HepG2 (cell line): ENCODE results near the gene GLDC. TPM values are rescaled to one million over a fixed set of nuclear protein-coding genes. Genes with fewer than 3 reads are reported as not detected.

Experiments used
- ATAC-seq: fragments of 200-7000 bp; cut with Tn5 transposase; 3 replicates; pipeline ENCODE4 v1.9.1; 2020; ENCODE audit warnings: mild to moderate bottlenecking, moderate library complexity
- BruUV-seq: library from RNA; stranded (reverse); fragments of 400-500 nt; replicated peaks from 2 replicates; lab custom pipeline; 2021; lab: Mats Ljungman, UMichigan
- CTCF ChIA-PET: fragments of 300-600 bp; formaldehyde crosslinking; extraction: SDS; loops from one replicate; lab custom pipeline; 2021; ENCODE audit warnings: low total read pairs, inconsistent platforms, low intra/inter-chr PET ratio; lab: Yijun Ruan, JAX
- POLR2A ChIA-PET: fragments of 350-600 bp; sonication (Branson Sonifier 250); formaldehyde crosslinking; loops from one replicate; lab custom pipeline; 2020; ENCODE audit warnings: antibody characterized with exemption, inconsistent platforms; lab: Yijun Ruan, JAX
- DNase-seq: peaks from one replicate; pipeline ENCODE4 v3.0.0-alpha.2; 2015; ENCODE audit warnings: low spot score
- FAIRE-seq: peaks from 3 replicates; lab custom pipeline; 2011; peaks lifted over from hg19 to GRCh38; lab: Jason Lieb, UNC
- H2AFZ ChIP-seq: one replicate; pipeline ENCODE4 v1.6.1; 2011; ENCODE audit warnings: low read length, inconsistent platforms
- H3K27ac ChIP-seq: fragments of 300-600 bp; 3 replicates; pipeline ENCODE4 v1.8.0; 2011; ENCODE audit warnings: mixed run types, mild to moderate bottlenecking, mixed read lengths, low read length, inconsistent platforms; ENCODE audit not compliant: insufficient read depth; ENCODE audit errors: extremely low read length
- H3K27me3 ChIP-seq, 2 experiments: fragments of 200-600 bp in 1 of 2; 2 replicates in 1 of 2; 3 replicates in 1 of 2; pipeline versions ENCODE4 v1.6.0 to v1.8.0; 2011; ENCODE audit warnings: low read length in 2 of 2, mild to moderate bottlenecking in 2 of 2, moderate library complexity in 2 of 2, inconsistent platforms in 1 of 2; ENCODE audit not compliant: insufficient read depth in 2 of 2, control insufficient read depth in 1 of 2
- H3K36me3 ChIP-seq, 2 experiments: fragments of 200-600 bp in 1 of 2; replicated peaks in 1 of 2; 2 replicates in 1 of 2; 3 replicates in 1 of 2; pipeline versions ENCODE4 v1.5.1 to v1.8.0; 2011; ENCODE audit warnings: low read length in 2 of 2, inconsistent platforms in 1 of 2; ENCODE audit not compliant: insufficient read depth in 2 of 2, control insufficient read depth in 1 of 2
- H3K4me1 ChIP-seq: 2 replicates; pipeline ENCODE4 v1.5.1; 2012; ENCODE audit warnings: low read length, inconsistent platforms; ENCODE audit not compliant: insufficient read depth
- H3K4me2 ChIP-seq: 2 replicates; pipeline ENCODE4 v1.6.0; 2011; ENCODE audit warnings: low read depth, low read length, inconsistent platforms
- H3K4me3 ChIP-seq, 3 experiments: fragments of 200-600 bp in 1 of 3; sonication (generic), shearing (Covaris generic) in 1 of 3; replicated peaks in 1 of 3; 2 replicates each; pipeline ENCODE4 v1.5.1; 2011 to 2016; ENCODE audit warnings: low read length in 3 of 3, inconsistent platforms in 2 of 3, low read depth in 2 of 3, mild to moderate bottlenecking in 2 of 3, control low read depth in 1 of 3, mixed read lengths in 1 of 3; ENCODE audit not compliant: insufficient read depth in 1 of 3
- H3K79me2 ChIP-seq: one replicate; pipeline ENCODE4 v1.6.1; 2011; ENCODE audit warnings: low read length, inconsistent platforms; ENCODE audit not compliant: insufficient read depth
- H3K9ac ChIP-seq: 2 replicates; pipeline ENCODE4 v1.6.0; 2011; ENCODE audit warnings: mild to moderate bottlenecking, low read depth, low read length, inconsistent platforms; ENCODE audit not compliant: insufficient read depth
- H3K9me3 ChIP-seq: 2 replicates; pipeline ENCODE4 v1.5.1; 2012; ENCODE audit warnings: mild to moderate bottlenecking, low read length
- H4K20me1 ChIP-seq: 2 replicates; pipeline ENCODE4 v1.6.0; 2011; ENCODE audit warnings: inconsistent platforms, mild to moderate bottlenecking, low read length, moderate library complexity; ENCODE audit not compliant: insufficient read depth
- HCFC1 ChIP-seq: fragments of 150-350 bp; IDR thresholded peaks from 2 replicates; pipeline ENCODE4 v1.6.1; 2014; ENCODE audit warnings: low read depth, low read length
- HNRNPH1 ChIP-seq: fragments of 200-400 bp; formaldehyde crosslinking; optimal IDR thresholded peaks from 2 replicates; pipeline ENCODE3; 2017; ENCODE audit warnings: mild to moderate bottlenecking, low read depth, low read length
- KMT2B ChIP-seq: IDR thresholded peaks from 2 replicates; pipeline ENCODE4 v1.6.1; 2016; ENCODE audit warnings: missing genetic modification reagents, missing compliant biosample characterization
- MIXL1 ChIP-seq: IDR thresholded peaks from 2 replicates; pipeline ENCODE4 v1.6.1; 2016
- PITX1 ChIP-seq: sonication (generic); formaldehyde crosslinking; IDR thresholded peaks from 2 replicates; pipeline ENCODE4 v1.5.1; 2020; ENCODE audit warnings: mild to moderate bottlenecking, missing genetic modification reagents
- SP140L ChIP-seq: sonication (generic); formaldehyde crosslinking; IDR thresholded peaks from 2 replicates; pipeline ENCODE4 v1.4.0; 2020; ENCODE audit warnings: missing genetic modification reagents, borderline replicate concordance
- SSRP1 ChIP-seq: IDR thresholded peaks from 2 replicates; pipeline ENCODE4 v1.6.1; 2016; ENCODE audit warnings: control low read depth
- XBP1 ChIP-seq: sonication (generic); formaldehyde crosslinking; IDR thresholded peaks from 2 replicates; pipeline ENCODE4 v1.5.0; 2020; ENCODE audit warnings: missing genetic modification reagents
- ZFP36 ChIP-seq: fragments of 150-350 bp; IDR thresholded peaks from 2 replicates; pipeline ENCODE4 v1.6.1; 2018; ENCODE audit warnings: borderline replicate concordance, low read length, low read depth; ENCODE audit not compliant: partially characterized antibody
- ZFP41 ChIP-seq: sonication (generic); formaldehyde crosslinking; IDR thresholded peaks from 2 replicates; pipeline ENCODE4 v1.4.0; 2020; ENCODE audit warnings: mild to moderate bottlenecking, missing genetic modification reagents, borderline replicate concordance
- ZNF232 ChIP-seq: sonication (generic); formaldehyde crosslinking; IDR thresholded peaks from 2 replicates; pipeline ENCODE4 v1.4.0; 2020; ENCODE audit warnings: missing genetic modification reagents, borderline replicate concordance
- ZNF552 ChIP-seq: sonication (generic); formaldehyde crosslinking; IDR thresholded peaks from 2 replicates; pipeline ENCODE4 v1.9.0; 2022; ENCODE audit warnings: missing genetic modification reagents, mild to moderate bottlenecking, borderline replicate concordance
- ZNF841 ChIP-seq: sonication (generic); formaldehyde crosslinking; IDR thresholded peaks from 2 replicates; pipeline ENCODE4 v1.8.1; 2023; ENCODE audit warnings: missing genetic modification reagents, borderline replicate concordance
- WGBS: methylation state at CpG from one replicate; pipeline ENCODE4 v1.1.6; 2017; ENCODE audit warnings: low lambda C conversion rate; 5-methylcytosine and 5-hydroxymethylcytosine counted together
- in situ Hi-C: cut with HindIII; loops from 2 replicates; pipeline ENCODE4 v1.10.0; 2017; ENCODE audit warnings: low pct_unique_long_range_greater_than_20kb; ENCODE audit not compliant: extremely low pct_ligation_motif_present
- intact Hi-C: fragments of 100-400 bp; cut with micrococcal nuclease; formaldehyde crosslinking; loops from one replicate; pipeline ENCODE4 v1.10.0; 2022; ENCODE audit not compliant: unreplicated experiment
- polyA plus RNA-seq, 8 experiments: library from polyadenylated mRNA; depleted of rRNA in 3 of 8; stranded (reverse) in 7 of 8; unstranded in 1 of 8; fragments of >200 nt; fragmentation: Illumina TruSeq in 4 of 8; extraction: Trizol in 4 of 8; gene quantifications; 2 replicates each; pipeline versions ENCODE4 v1.2.1 to v1.2.3, GENCODE V29; 2011 to 2016; ENCODE audit warnings: low read depth in 4 of 8, missing spikeins in 1 of 8, mixed read lengths in 1 of 8; ENCODE audit not compliant: insufficient read depth in 1 of 8
- total RNA-seq, 5 experiments: library from RNA; depleted of rRNA; stranded (reverse); fragments of >200 nt; fragmentation: Illumina TruSeq; extraction: Trizol; gene quantifications; 2 replicates each; pipeline ENCODE4 v1.2.3, GENCODE V29; 2016; ENCODE audit warnings: low read depth in 1 of 5
- TF ChIP-seq, protein P1 (sequence below): sonication (generic); formaldehyde crosslinking; conservative IDR thresholded peaks from 2 replicates; pipeline ENCODE4 v1.4.0; 2020; ENCODE audit warnings: missing genetic modification reagents
- TF ChIP-seq, protein P2 (sequence below): sonication (generic); formaldehyde crosslinking; IDR thresholded peaks from 2 replicates; pipeline ENCODE4 v1.4.0; 2020; ENCODE audit warnings: missing genetic modification reagents

Gene GLDC
- total and polyA plus RNA-seq, 2 of the 13 experiments (the other 11 are each of a cell fraction or from before 2014, with no cell fraction given): 59.3 to 115 TPM

DNA sequence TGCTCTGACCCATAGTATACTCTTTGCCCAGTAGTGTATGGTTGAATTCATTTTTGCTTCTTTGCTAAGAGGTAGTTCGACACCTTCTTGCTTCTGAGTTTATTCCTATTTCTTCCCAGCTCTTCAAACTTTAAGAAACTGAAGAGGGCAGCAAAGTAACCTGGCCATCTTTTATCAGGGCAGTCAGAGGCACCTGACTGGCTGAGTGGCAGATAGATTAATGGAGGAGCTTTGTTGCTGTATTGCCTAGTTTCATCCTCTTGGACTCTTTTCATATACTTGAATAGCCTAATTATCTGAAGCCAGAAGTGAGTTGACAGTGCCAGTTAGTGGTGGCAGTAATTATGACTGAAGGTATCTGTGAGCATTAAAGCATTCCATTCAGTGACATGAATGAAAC lies 150.1 kb downstream of the GLDC start:
- Histone ChIP-seq H3K27me3 (no peaks in the 10 kb centered on the region), H3K9me3 (no peaks in the 10 kb centered on the region), H3K4me2 (no peak overlapping the region), H2AFZ (no peak overlapping the region), H3K9ac (no peak overlapping the region), H3K4me3 (no peak overlapping the region), H3K79me2 (peaks cover 9% of the 10 kb centered on the region), H4K20me1 (no peaks in the 10 kb centered on the region), H3K27ac (no peak overlapping the region), H3K36me3 (peaks cover 17 to 62% of the 10 kb centered on the region in 2 experiments), H3K4me1 (no peaks in the 10 kb centered on the region)
- ChIA-PET CTCF (no interaction called here), POLR2A (no interaction called here)
- 95% methylated on average over 1 of the region's 1 CpG for WGBS
- TF ChIP-seq ZFP41 (CRISPR knock-in tag) (no peak), MIXL1 (no peak), ZNF841 (CRISPR knock-in tag) (no peak), ZNF552 (CRISPR knock-in tag) (no peak), KMT2B (no peak), HCFC1 (no peak), ZFP36 (no peak), PITX1 (CRISPR knock-in tag) (no peak), SSRP1 (CRISPR knock-in tag) (no peak), SP140L (CRISPR knock-in tag) (no peak), ZNF232 (CRISPR knock-in tag) (no peak), XBP1 (CRISPR knock-in tag) (no peak), HNRNPH1 (no peak)
- TF ChIP-seq, protein P1, sequence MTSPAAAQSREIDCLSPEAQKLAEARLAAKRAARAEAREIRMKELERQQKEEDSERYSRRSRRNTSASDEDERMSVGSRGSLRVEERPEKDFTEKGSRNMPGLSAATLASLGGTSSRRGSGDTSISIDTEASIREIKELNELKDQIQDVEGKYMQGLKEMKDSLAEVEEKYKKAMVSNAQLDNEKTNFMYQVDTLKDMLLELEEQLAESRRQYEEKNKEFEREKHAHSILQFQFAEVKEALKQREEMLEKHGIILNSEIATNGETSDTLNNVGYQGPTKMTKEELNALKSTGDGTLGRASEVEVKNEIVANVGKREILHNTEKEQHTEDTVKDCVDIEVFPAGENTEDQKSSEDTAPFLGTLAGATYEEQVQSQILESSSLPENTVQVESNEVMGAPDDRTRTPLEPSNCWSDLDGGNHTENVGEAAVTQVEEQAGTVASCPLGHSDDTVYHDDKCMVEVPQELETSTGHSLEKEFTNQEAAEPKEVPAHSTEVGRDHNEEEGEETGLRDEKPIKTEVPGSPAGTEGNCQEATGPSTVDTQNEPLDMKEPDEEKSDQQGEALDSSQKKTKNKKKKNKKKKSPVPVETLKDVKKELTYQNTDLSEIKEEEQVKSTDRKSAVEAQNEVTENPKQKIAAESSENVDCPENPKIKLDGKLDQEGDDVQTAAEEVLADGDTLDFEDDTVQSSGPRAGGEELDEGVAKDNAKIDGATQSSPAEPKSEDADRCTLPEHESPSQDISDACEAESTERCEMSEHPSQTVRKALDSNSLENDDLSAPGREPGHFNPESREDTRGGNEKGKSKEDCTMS: no peak
- TF ChIP-seq, protein P2, sequence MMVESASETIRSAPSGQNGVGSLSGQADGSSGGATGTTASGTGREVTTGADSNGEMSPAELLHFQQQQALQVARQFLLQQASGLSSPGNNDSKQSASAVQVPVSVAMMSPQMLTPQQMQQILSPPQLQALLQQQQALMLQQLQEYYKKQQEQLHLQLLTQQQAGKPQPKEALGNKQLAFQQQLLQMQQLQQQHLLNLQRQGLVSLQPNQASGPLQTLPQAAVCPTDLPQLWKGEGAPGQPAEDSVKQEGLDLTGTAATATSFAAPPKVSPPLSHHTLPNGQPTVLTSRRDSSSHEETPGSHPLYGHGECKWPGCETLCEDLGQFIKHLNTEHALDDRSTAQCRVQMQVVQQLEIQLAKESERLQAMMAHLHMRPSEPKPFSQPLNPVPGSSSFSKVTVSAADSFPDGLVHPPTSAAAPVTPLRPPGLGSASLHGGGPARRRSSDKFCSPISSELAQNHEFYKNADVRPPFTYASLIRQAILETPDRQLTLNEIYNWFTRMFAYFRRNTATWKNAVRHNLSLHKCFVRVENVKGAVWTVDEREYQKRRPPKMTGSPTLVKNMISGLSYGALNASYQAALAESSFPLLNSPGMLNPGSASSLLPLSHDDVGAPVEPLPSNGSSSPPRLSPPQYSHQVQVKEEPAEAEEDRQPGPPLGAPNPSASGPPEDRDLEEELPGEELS: no peak
- ATAC-seq (no peak), FAIRE-seq (no peak), DNase-seq (no peak)
- in situ Hi-C loops: no loop called here
- intact Hi-C loops: loop anchor here (10.0 kb wide), 1 partner anchor 141 kb away; no protein-coding TSS in a partner anchor
- no TSS peak for BruUV-seq
